ENCODE data around the gene PLPP3. TPM values are rescaled to one million over a fixed set of nuclear protein-coding genes. Genes with fewer than 3 reads are reported as not detected.
A peak's percentile ranks its signal among the peaks of the same experiment; 100 is the strongest.

Gene PLPP3
- total RNA-seq, 1 experiment from 2014 or later = 26.7 TPM

DNA sequence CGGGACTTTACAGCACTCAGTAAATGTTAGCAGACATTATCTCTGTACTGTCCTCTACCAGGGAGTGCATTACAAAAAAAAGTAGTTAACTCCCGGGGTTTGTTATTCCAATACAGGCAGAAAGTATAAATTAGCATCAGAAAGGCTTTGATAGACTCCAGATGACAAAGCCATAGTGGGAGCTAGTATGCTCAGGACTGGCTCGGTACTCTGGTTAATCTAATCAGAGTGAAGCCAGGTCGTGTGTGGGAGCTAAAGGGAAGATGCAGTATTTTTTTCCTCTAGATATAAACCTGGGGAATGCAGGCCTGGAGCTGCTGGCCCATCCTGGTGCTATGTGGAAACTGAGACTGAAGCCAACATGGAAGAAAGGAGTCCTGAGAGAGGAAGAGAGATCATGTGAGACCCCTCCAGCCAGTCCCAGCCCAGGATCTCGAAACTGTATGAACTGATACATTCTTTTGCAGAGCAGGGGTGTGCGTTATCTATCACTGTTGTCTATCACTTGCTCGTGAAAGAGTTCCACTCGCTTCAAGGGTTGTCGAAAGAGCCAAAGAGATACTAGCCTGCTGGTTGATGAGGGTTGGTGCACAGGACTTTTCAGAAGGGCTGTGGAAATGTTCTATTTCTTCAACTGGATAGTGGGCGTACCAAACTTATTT, 125.8 kb downstream of the PLPP3 start:
- Histone ChIP-seq H4K8ac (replicated peaks; ENCODE audit: insufficient read length, low read depth, low read length) (no peak overlapping the region), H3K4me1 (ENCODE audit: insufficient read depth, low read length) (peaks cover 22% of the 10 kb centered on the region), H3K56ac (ENCODE audit: insufficient read length, low read depth, low read length) (no peak overlapping the region), H3K27me3 (ENCODE audit: insufficient read depth, low read length) (no peaks in the 10 kb centered on the region; the same call in 1 of the 2 replicates), H3K79me2 (ENCODE audit: insufficient read depth, low read length) (no peaks in the 10 kb centered on the region), H3K14ac (ENCODE audit: insufficient read depth, low read length) (no peak overlapping the region), H3K4ac (ENCODE audit: low read depth, low read length) (no peak overlapping the region; the same call in 1 of the 2 replicates), H3K9me3 (ENCODE audit: control insufficient read depth, low read depth, low read length) (no peaks in the 10 kb centered on the region), H3T11ph (ENCODE audit: low read length) (no peak overlapping the region), H2BK120ac (ENCODE audit: low read depth, low read length, poor library complexity, severe bottlenecking) (no peak overlapping the region), H2BK20ac (ENCODE audit: low read depth, low read length, poor library complexity, severe bottlenecking) (no peak overlapping the region), H3K23ac (ENCODE audit: insufficient read length, low read depth, low read length) (no peak overlapping the region), H2AK5ac (ENCODE audit: insufficient read length, low read length) (no peak overlapping the region), H3K23me2 (ENCODE audit: insufficient read length, low read depth, low read length, poor library complexity, severe bottlenecking) (no peaks in the 10 kb centered on the region), H3K79me1 (ENCODE audit: insufficient read depth, low read depth, low read length, poor library complexity, severe bottlenecking) (no peaks in the 10 kb centered on the region), H4K5ac (ENCODE audit: insufficient read length, low read depth, low read length) (peak overlapping the region; percentile 49), H2BK12ac (ENCODE audit: insufficient read length, low read depth, low read length) (no peak overlapping the region), H2AFZ (ENCODE audit: low read length) (no peak overlapping the region), H3K27ac (ENCODE audit: insufficient read length, low read depth, low read length) (no peak overlapping the region), H3K18ac (ENCODE audit: insufficient read length, low read depth, low read length) (peak overlapping the region; percentile 56), H2BK15ac (ENCODE audit: low read depth, low read length) (no peak overlapping the region), H2BK5ac (ENCODE audit: insufficient read length, low read length) (no peak overlapping the region), H4K20me1 (ENCODE audit: control insufficient read depth, insufficient read depth, insufficient read length) (no peaks in the 10 kb centered on the region), H3K9ac (ENCODE audit: extremely low read depth, insufficient read length, low read length) (no peak overlapping the region), H3K4me2 (ENCODE audit: insufficient read depth, insufficient read length, low read length) (peak overlapping the region; percentile 32), H4K91ac (ENCODE audit: insufficient read length, low read depth, low read length) (no peak overlapping the region)
- Mint-ChIP-seq H3K36me3 (ENCODE audit: insufficient read depth in 1 of 3, low read depth in 3 of 3) (peaks cover 0 to 4% (median 0%) of the 10 kb centered on the region in 3 experiments; a peak in 2 of 7 replicates), H3K4me1 (peaks cover 54 to 55% of the 10 kb centered on the region in 2 experiments), H3K4me3 (peak overlapping the region; percentile 14 to 62; a peak in 3 of 5 replicates), H3K27me3 (ENCODE audit: low read depth) (peaks cover 4% of the 10 kb centered on the region), H3K27ac (peak overlapping the region; percentile 81 to 93 (median 84)), H3K9me3 (no peaks in the 10 kb centered on the region)
- TF ChIP-seq, protein P1, sequence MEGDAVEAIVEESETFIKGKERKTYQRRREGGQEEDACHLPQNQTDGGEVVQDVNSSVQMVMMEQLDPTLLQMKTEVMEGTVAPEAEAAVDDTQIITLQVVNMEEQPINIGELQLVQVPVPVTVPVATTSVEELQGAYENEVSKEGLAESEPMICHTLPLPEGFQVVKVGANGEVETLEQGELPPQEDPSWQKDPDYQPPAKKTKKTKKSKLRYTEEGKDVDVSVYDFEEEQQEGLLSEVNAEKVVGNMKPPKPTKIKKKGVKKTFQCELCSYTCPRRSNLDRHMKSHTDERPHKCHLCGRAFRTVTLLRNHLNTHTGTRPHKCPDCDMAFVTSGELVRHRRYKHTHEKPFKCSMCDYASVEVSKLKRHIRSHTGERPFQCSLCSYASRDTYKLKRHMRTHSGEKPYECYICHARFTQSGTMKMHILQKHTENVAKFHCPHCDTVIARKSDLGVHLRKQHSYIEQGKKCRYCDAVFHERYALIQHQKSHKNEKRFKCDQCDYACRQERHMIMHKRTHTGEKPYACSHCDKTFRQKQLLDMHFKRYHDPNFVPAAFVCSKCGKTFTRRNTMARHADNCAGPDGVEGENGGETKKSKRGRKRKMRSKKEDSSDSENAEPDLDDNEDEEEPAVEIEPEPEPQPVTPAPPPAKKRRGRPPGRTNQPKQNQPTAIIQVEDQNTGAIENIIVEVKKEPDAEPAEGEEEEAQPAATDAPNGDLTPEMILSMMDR (conservative IDR thresholded peaks at IDR 0.05) = peak; percentile 26; the same call in 1 of the 3 replicates
- peak; percentile 46 for DNase-seq
- no CpG with 5 or more reads among the region's 10 CpGs for WGBS (ENCODE audit: extremely low coverage, insufficient read length, low lambda C conversion rate)

All from H9 (cell line).